HG02623 (cell line): ENCODE data around the gene GPHN.
"Not testable (repeated sequence)": the region's sequence is repeated elsewhere in the genome, so short reads cannot be mapped to it uniquely, and the experiment has no call there.

Source experiments
- ATAC-seq: cut with Tn5 transposase; IDR thresholded peaks from one replicate; pipeline ENCODE4 v1.9.1; 2021; ENCODE audit warnings: moderate library complexity; ENCODE audit not compliant: unreplicated experiment

GPHN gene

GRCh38 chr14:66758031-66758613 is 250.2 kb downstream of the GPHN start:
- ATAC-seq, result no peak

DNA sequence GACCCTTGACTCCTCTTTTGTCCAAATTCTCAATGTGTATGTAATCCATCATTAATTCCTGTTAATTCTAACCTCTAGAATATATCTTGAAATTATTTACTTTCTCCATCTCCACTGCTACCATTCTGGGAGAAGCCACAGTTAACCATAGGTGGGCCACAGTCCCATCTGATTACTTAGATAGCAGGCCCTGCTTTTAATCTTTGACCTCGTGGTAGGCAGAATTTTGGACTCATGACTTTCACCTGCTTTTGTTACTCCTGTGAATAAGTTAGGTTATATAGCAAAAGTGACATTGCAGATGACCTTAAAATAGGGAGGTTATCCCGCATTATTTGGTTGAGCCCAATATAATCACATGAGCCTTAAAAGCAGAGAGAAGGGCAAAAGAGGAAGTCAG is 264.2 kb downstream of the GPHN start:
- no peak for ATAC-seq

GRCh38 chr14:66782853-66783252 is 274.9 kb downstream of the GPHN start:
- no peak for ATAC-seq

GRCh38 chr14:66790101-66790500 is 282.2 kb downstream of the GPHN start:
- ATAC-seq, result no peak

GRCh38 chr14:66802962-66803361 is 295.0 kb downstream of the GPHN start:
- ATAC-seq, result no peak

DNA sequence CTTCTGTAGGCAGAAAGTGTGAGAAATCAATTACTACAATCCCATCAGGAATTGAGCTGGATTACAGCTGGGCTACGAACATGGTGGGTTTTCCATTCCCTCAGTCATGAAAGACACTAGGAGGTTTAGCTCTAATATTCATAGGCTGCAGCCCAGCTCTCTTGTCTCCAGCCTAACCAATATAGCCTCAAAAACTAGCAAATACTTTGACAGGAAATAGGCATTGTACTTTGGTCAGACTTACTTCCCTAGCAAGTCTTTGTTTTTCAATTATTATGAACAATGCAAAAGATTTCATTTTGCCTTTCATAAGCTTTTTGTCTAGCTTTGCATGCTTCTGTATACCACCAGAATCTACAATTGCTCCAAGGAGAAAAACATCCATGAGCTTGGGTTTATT is 296.2 kb downstream of the GPHN start:
- no peak for ATAC-seq

- no peak for ATAC-seq
Observed at GRCh38 chr14:66813636-66814035, 305.7 kb downstream of the GPHN start.

DNA sequence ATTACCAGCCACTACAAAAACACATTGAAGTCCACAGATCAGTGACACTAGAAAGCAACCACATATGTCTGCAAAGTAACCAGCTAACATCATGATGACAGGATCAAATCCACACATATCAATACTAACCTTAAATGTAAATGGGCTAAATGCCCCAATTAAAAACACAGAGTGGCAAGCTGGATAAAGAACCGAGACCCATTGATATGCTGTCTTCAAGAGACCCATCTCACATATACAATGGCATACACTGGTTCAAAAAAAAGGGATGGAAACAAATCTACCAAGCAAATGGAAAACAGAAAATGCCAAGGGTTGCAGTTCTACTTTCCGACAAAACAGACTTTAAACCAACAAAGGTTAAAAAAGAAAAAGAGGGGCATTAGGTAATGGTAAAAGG is 307.7 kb downstream of the GPHN start:
- no peak for ATAC-seq

DNA sequence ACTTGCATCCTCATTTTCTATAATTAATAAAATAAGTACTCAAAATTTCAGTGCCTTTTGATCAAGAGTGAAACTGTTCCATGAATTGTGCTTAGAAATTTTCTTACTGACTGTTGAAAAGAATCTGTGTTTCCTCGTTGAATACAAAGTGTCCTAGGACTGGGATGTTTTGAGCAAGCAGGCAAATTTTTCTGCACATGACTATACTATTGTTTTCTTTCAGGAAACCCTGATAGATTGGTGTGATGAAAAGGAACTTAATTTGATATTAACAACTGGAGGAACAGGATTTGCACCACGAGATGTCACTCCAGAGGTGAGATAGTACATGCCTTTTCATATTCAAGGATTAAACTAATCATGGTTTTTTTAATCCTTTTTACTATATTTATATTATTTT is 316.3 kb downstream of the GPHN start:
- ATAC-seq, result no peak

DNA sequence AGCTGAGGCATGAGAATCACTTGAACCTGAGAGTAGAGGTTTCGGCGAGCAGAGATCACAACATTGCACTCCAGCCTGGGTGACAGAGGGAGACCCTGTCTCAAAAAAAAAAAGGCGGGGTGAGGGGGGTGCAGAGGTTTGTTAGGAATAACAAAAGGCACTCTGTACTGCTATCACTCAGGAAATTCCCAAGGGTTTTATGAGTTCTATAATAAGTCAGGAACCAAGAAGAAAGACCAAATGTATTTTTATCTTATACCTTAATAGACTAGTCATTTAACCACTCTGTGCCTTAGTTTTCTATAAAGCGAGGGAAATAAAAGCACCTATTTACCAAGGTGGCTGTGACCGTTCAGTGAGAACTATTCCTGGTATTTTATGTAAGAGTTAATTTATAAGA is 319.2 kb downstream of the GPHN start:
- no peak for ATAC-seq

- no peak for ATAC-seq
Observed at GRCh38 chr14:66831173-66831572, 323.2 kb downstream of the GPHN start.

- ATAC-seq, result no peak
Observed at GRCh38 chr14:66833816-66834215, 325.9 kb downstream of the GPHN start.

DNA sequence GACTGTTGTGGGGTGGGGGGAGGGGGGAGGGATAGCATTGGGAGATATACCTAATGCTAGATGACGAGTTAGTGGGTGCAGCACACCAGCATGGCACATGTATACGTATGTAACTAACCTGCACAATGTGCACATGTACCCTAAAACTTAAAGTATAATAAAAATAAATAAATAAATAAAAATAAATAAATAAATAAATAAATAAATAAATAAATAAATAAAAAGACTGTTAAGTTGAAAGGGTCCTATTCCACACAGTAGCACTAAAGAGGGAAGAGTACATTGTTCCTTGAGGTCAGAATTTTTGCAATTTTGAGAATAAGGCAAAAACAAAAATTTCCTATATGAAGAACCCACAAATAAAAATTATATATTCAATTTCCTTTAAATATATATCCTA is 329.5 kb downstream of the GPHN start:
- ATAC-seq, result not testable (repeated sequence)

GRCh38 chr14:66842911-66843512 is 335.1 kb downstream of the GPHN start:
- ATAC-seq, result no peak

GRCh38 chr14:66850258-66850888 is 342.4 kb downstream of the GPHN start:
- no peak for ATAC-seq

- ATAC-seq, result no peak
Observed at GRCh38 chr14:66853311-66853710, 345.4 kb downstream of the GPHN start.

DNA sequence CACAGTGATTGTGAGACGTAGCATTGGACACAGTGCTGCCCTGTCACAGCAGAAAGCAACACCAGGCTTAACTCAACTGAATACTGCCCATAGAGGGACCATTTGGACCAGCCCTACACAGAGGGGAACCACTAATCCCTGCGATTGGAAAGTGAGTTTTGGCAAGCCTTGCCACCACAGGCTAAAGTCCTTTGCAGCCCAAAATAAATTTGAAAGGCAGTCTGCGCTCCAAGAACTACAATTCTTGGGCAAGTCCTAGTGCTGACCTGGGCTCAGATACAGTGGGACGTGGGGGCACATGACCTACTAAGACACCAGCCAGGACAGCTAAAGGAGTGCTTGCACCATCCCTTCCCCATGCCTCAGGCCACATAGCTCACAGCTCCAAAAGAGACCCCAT is 349.9 kb downstream of the GPHN start:
- ATAC-seq, result no peak

DNA sequence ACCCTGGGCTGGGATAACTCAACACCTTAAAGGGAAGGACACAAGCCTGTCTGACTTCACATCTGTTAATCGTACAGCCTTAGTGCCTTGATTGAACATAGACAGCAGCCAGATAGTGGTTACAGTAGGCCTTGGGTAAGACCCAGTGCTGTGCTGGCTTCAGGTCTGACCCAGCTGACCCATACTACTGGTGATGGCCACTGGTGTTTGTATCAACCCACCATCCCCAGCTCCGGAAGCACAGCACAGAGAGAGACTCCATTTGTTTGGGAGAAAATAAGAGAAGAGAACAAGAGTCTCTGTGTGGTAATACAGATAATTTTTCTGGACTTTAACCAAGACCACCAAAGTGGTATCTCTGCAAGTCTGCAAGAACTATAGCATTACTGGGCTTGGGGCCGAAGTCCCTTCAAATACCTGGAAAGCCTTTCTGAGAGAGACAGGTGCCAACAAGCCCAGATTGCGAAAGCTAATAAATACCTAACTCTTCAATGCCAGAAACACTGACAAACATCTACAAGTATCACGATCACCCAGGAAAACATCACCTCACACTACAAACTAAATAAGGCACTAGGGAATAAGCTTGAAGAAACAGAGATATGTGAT is 351.2 kb downstream of the GPHN start:
- ATAC-seq, result no peak

DNA sequence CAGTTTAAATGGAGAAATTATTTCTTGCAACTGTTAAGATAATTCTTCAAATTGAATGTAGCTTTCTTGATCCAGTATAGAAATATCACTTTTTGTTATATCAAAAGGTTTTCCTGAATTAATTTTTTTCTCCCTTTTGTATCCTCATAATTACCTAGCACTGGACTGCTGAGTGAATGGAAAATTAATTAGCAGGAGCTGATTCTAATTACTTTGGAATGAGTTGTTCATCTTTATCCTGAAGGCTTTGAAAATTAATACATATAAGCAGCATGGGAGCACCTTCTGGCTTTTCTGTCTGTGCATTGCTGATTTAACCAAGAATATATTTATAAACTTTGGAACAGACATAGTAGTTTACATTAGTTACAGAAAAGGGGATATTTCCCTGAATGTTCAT is 373.6 kb downstream of the GPHN start:
- ATAC-seq, result no peak

DNA sequence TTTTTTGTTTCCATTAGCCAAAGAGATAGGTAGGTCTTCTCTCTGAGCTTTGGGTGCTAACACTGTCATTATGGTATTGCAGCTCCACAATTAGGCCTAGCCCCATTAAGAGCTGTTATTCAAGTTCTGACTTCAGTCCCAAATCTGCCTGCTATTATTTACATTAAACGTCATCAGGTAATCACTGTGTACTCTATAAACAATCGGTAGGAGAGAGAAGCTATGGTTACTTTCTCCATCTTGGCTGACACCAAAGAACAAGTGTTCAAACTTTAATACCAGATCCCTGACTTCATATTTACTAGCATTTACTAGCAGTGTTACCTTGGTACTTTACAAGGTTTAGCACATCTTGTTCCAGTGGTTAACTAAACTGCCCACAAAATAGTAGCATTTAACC is 376.2 kb downstream of the GPHN start:
- no peak for ATAC-seq

DNA sequence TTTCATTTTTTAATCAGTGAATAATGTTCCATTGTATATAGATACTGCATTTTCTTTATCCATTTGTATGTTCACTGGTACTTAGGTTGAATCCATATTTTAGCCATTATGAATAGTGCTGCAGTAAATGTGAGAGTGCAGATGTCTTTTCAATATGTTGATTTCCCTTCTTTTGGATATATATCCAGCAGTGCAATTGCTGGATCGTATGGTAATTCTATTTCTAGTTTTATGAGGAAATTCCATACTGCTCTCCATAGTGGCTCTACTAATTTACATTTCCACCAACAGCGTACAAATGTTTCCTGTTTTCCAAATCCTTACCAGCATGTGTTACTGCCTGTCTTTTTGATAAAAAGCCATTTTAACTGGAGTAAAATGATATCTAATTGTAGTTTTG is 392.8 kb downstream of the GPHN start:
- no peak for ATAC-seq

DNA sequence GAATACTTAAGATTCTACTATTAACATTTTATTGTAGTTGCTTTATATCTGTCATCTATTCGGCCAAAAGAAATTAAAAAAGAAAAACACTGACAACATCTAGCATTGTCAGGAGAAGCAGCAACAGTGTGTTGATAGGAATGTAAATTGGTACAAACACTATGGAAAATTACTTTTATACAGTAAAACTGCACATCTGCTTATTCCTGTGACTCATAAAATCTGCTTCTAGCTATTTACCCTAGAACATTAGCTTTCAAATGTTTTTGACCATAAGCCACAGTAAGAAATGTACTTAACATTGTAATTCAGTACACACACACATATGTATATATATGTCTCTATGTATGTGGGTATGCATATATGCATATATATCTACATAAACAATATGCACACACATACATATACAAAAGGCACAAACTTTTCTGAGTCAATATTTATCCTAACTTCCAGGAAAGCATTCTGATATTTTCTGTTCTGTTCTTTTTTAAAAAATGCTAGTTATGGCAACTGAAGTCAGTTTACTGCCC is 402.4 kb downstream of the GPHN start:
- no peak for ATAC-seq
